Measurements from ENCODE around the gene HS3ST4. TPM values are rescaled to one million over a fixed set of nuclear protein-coding genes. Genes with fewer than 3 reads are reported as not detected.

Gene HS3ST4
- total RNA-seq, result not detected in 2 replicates

DNA sequence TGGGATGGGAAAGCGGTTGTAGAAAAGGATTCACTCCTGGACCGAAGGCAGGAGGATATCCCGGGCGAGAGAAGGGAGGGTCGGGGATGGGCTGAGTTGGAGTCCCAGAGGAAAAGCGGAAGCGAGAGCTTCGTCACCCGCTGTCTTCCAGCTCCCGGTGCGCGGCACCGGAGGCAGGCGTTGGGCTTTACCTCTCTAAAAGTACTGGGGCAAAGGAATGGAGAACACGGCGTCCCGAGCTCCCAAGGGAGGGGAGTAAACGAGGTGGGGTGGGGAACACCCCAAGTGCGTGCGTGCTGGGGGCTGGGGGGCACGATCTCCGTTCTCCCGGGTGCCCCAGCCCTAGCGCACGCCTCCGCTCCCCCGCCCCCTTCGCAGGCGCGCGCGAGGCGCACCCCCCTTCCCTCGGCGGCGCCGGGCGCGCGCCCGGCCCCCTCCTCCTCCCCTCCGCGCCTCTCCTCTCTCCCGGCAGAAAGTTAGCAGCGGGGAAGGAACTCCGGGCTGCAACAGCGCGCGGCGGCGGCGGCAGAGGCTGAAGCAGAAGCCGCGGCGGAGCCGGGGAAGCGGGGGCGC is at the start of gene HS3ST4:
TSS of gene HS3ST4 (plus strand) at position 441 of the 573 bp plus-strand sequence.

